HCT116 (cell line): Measurements from ENCODE around the gene PRSS16. TPM values are rescaled to one million over a fixed set of nuclear protein-coding genes. Genes with fewer than 3 reads are reported as not detected.

Experiments used
- ATAC-seq: fragments of 200-7000 bp; cut with Tn5 transposase; 2 replicates; pipeline ENCODE4 v1.9.1; 2020; ENCODE audit warnings: mild to moderate bottlenecking, moderate library complexity
- BruUV-seq: library from RNA; stranded (reverse); fragments of 400-500 nt; replicated peaks from 2 replicates; lab custom pipeline; 2021; lab: Mats Ljungman, UMichigan
- CTCF ChIA-PET: fragments of 300-600 bp; sonication (Branson Sonifier 250); formaldehyde crosslinking; loops from one replicate; lab custom pipeline; 2021; ENCODE audit warnings: antibody characterized with exemption; lab: Charles Lee
- POLR2A ChIA-PET: fragments of 300-600, 350-600 bp; sonication (Branson Sonifier 250); formaldehyde crosslinking; loops from one replicate; lab custom pipeline; 2021; ENCODE audit warnings: antibody characterized with exemption; lab: Charles Lee
- RAD21 ChIA-PET, 2 experiments: fragments of 300-600 bp; sonication (Branson Sonifier 250); formaldehyde crosslinking; loops; one replicate each; lab custom pipeline; 2023; ENCODE audit warnings: low total read pairs in 2 of 2; ENCODE audit not compliant: uncharacterized antibody in 2 of 2, unreplicated experiment in 2 of 2, low non-redundant PET in 1 of 2; lab: Charles Lee
- DNase-seq: peaks from one replicate; pipeline ENCODE4 v3.0.0-alpha.2; 2010; ENCODE audit warnings: low read depth, low spot score
- H2AFZ ChIP-seq: fragments of 200-600 bp; shearing (Covaris generic), sonication (generic); 2 replicates; pipeline ENCODE4 v1.6.1; 2017; ENCODE audit warnings: low read depth, mixed run types, mixed read lengths, antibody characterized with exemption, low read length; ENCODE audit not compliant: poor library complexity, severe bottlenecking
- H3K27ac ChIP-seq: 2 replicates; pipeline ENCODE4 v1.5.1; 2012; ENCODE audit warnings: low read depth, low read length
- H3K27me3 ChIP-seq: fragments of 200-600 bp; sonication (generic); 2 replicates; pipeline ENCODE4 v1.6.1; 2016; ENCODE audit warnings: mixed run types, low read length, mixed read lengths; ENCODE audit not compliant: insufficient read depth
- H3K36me3 ChIP-seq, 2 experiments: fragments of 200-500 bp in 1 of 2; fragments of 200-600 bp in 1 of 2; sonication (Bioruptor generic) in 1 of 2; sonication (generic) in 1 of 2; 2 replicates each; pipeline versions ENCODE4 v1.5.1 to v1.6.1; 2014 to 2016; ENCODE audit warnings: low read length in 2 of 2, inconsistent platforms in 1 of 2, mixed read lengths in 1 of 2, mixed run types in 1 of 2; ENCODE audit not compliant: insufficient read depth in 2 of 2, control insufficient read depth in 1 of 2
- H3K4me1 ChIP-seq, 2 experiments: fragments of 200-600 bp in 1 of 2; sonication (generic) in 1 of 2; 2 replicates each; pipeline versions ENCODE4 v1.5.1 to v1.6.1; 2012 to 2017; ENCODE audit warnings: low read length in 2 of 2, inconsistent platforms in 1 of 2, mild to moderate bottlenecking in 1 of 2, mixed read lengths in 1 of 2, mixed run types in 1 of 2, moderate library complexity in 1 of 2; ENCODE audit not compliant: insufficient read depth in 2 of 2, control insufficient read depth in 1 of 2
- H3K4me2 ChIP-seq: fragments of 200-600 bp; sonication (generic); 2 replicates; pipeline ENCODE4 v1.6.1; 2017; ENCODE audit warnings: mixed run types, low read length, mixed read lengths
- H3K4me3 ChIP-seq, 2 experiments: fragments of 200-600 bp in 1 of 2; sonication (generic) in 1 of 2; replicated peaks in 1 of 2; 2 replicates each; pipeline ENCODE4 v1.5.1; 2011 to 2016; ENCODE audit warnings: low read length in 2 of 2, control low read depth in 1 of 2, low read depth in 1 of 2, mild to moderate bottlenecking in 1 of 2, mixed read lengths in 1 of 2, mixed run types in 1 of 2
- H3K79me2 ChIP-seq: fragments of 200-600 bp; sonication (generic); 2 replicates; pipeline ENCODE4 v1.6.1; 2017; ENCODE audit warnings: mild to moderate bottlenecking, mixed run types, low read length, moderate library complexity, mixed read lengths; ENCODE audit not compliant: insufficient read depth
- H3K9ac ChIP-seq: fragments of 200-600 bp; sonication (generic); 2 replicates; pipeline ENCODE4 v1.6.1; 2016; ENCODE audit warnings: low read length, mixed read lengths
- H3K9me2 ChIP-seq: fragments of 200-600 bp; sonication (generic), shearing (Covaris generic); 2 replicates; pipeline ENCODE4 v1.6.1; 2017; ENCODE audit warnings: mixed run types, mild to moderate bottlenecking, moderate library complexity; ENCODE audit not compliant: insufficient read depth
- H3K9me3 ChIP-seq, 2 experiments: fragments of 200-500 bp in 1 of 2; fragments of 200-600 bp in 1 of 2; sonication (Bioruptor generic) in 1 of 2; sonication (generic) in 1 of 2; 2 replicates each; pipeline ENCODE4 v1.6.1; 2014 to 2017; ENCODE audit warnings: low read length in 2 of 2, mixed read lengths in 2 of 2, inconsistent platforms in 1 of 2, low read depth in 1 of 2, mild to moderate bottlenecking in 1 of 2, mixed run types in 1 of 2, moderate library complexity in 1 of 2; ENCODE audit not compliant: control insufficient read depth in 1 of 2, insufficient read depth in 1 of 2
- H4K20me1 ChIP-seq: fragments of 200-600 bp; sonication (generic), shearing (Covaris generic); 2 replicates; pipeline ENCODE4 v1.6.1; 2017; ENCODE audit warnings: mixed run types, mild to moderate bottlenecking, moderate library complexity; ENCODE audit not compliant: insufficient read depth
- ATF3 ChIP-seq: IDR thresholded peaks from 2 replicates; pipeline ENCODE4 v1.6.1; 2012
- CEBPB ChIP-seq: IDR thresholded peaks from 2 replicates; pipeline ENCODE4 v1.6.1; 2012; ENCODE audit warnings: low read depth
- CTCF ChIP-seq, 3 experiments: fragments of 200-600 bp in 1 of 3; sonication (generic) in 1 of 3; IDR thresholded peaks in 2 of 3; conservative IDR thresholded peaks in 1 of 3; 2 replicates each; pipeline ENCODE4 v1.5.1; 2012 to 2017; ENCODE audit warnings: low read depth in 2 of 3, low read length in 2 of 3, antibody characterized with exemption in 1 of 3, borderline replicate concordance in 1 of 3, control low read depth in 1 of 3, mild to moderate bottlenecking in 1 of 3, mixed read lengths in 1 of 3, mixed run types in 1 of 3, moderate library complexity in 1 of 3; ENCODE audit not compliant: insufficient read depth in 1 of 3
- EGR1 ChIP-seq: IDR thresholded peaks from 2 replicates; pipeline ENCODE4 v1.6.1; 2012; ENCODE audit warnings: low read depth
- ELF1 ChIP-seq: IDR thresholded peaks from 2 replicates; pipeline ENCODE4 v1.6.1; 2012; ENCODE audit warnings: low read depth, borderline replicate concordance
- EZH2 ChIP-seq: fragments of 200-600 bp; sonication (generic); IDR thresholded peaks from 2 replicates; pipeline ENCODE4 v1.6.1; 2017; ENCODE audit warnings: antibody characterized with exemption, mixed run types
- EZH2phosphoT487 ChIP-seq: fragments of 200-600 bp; IDR thresholded peaks from 2 replicates; pipeline ENCODE4 v1.6.1; 2018; ENCODE audit warnings: antibody characterized with exemption, borderline replicate concordance
- FOSL1 ChIP-seq: IDR thresholded peaks from 2 replicates; pipeline ENCODE4 v1.6.1; 2012; ENCODE audit warnings: low read depth
- JUND ChIP-seq: IDR thresholded peaks from 2 replicates; pipeline ENCODE4 v1.6.1; 2012
- MAX ChIP-seq: IDR thresholded peaks from 2 replicates; pipeline ENCODE4 v1.6.1; 2012
- POLR2A ChIP-seq: IDR thresholded peaks from 2 replicates; pipeline ENCODE4 v1.7.0; 2011; ENCODE audit warnings: borderline replicate concordance; ENCODE audit not compliant: insufficient read depth, insufficient read length; ENCODE audit errors: extremely low read depth
- POLR2AphosphoS5 ChIP-seq: IDR thresholded peaks from 2 replicates; pipeline ENCODE4 v1.6.1; 2011; ENCODE audit warnings: mild to moderate bottlenecking, low read depth, low read length, moderate library complexity
- RAD21 ChIP-seq: IDR thresholded peaks from 2 replicates; pipeline ENCODE4 v1.6.1; 2012; ENCODE audit warnings: low read depth, mild to moderate bottlenecking
- SRF ChIP-seq: IDR thresholded peaks from 2 replicates; pipeline ENCODE4 v1.6.1; 2012; ENCODE audit warnings: low read depth
- YY1 ChIP-seq: IDR thresholded peaks from 2 replicates; pipeline ENCODE4 v1.6.1; 2011; ENCODE audit warnings: low read length, low read depth, moderate library complexity, mild to moderate bottlenecking; ENCODE audit not compliant: insufficient replicate concordance; ENCODE audit errors: extremely low read depth
- ZBTB33 ChIP-seq: IDR thresholded peaks from 2 replicates; pipeline ENCODE4 v1.6.1; 2011; ENCODE audit warnings: mild to moderate bottlenecking, low read length, moderate library complexity; ENCODE audit not compliant: insufficient replicate concordance; ENCODE audit errors: extremely low read depth
- ZFX ChIP-seq: fragments of 450-650 bp; IDR thresholded peaks from 2 replicates; pipeline ENCODE4 v1.6.1; 2017
- ZNF274 ChIP-seq: fragments of 200-500 bp; sonication (Bioruptor generic); IDR thresholded peaks from 2 replicates; pipeline ENCODE4 v1.6.1; 2014; ENCODE audit warnings: mild to moderate bottlenecking, low read depth, low read length, inconsistent platforms
- intact Hi-C: fragments of 100-400 bp; cut with micrococcal nuclease; formaldehyde crosslinking; loops from 2 replicates; pipeline ENCODE4 v1.10.0; 2022
- total RNA-seq: library from RNA; stranded (reverse); gene quantifications from one replicate; pipeline ENCODE4 v1.2.1, GENCODE V29; 2021; ENCODE audit not compliant: unreplicated experiment

The PRSS16 gene
- total RNA-seq, 1 experiment from 2014 or later: 14.5 TPM

GRCh38 chr6:27260836-27261375 is 13.4 kb downstream of the PRSS16 start:
- Histone ChIP-seq H3K4me3 (no peak overlapping the region), H3K79me2 (no peaks in the 10 kb centered on the region), H3K4me2 (no peak overlapping the region), H2AFZ (no peak overlapping the region), H3K9ac (no peak overlapping the region), H4K20me1 (no peaks in the 10 kb centered on the region), H3K27ac (no peak overlapping the region), H3K9me3 (no peaks in the 10 kb centered on the region), H3K36me3 (no peaks in the 10 kb centered on the region), H3K4me1 (no peaks in the 10 kb centered on the region), H3K27me3 (no peaks in the 10 kb centered on the region), H3K9me2 (no peaks in the 10 kb centered on the region)
- RAD21 ChIA-PET: no interaction called here
- TF ChIP-seq ZFX (no peak), RAD21 (no peak)
- ATAC-seq (no peak), DNase-seq (no peak)
- BruUV-seq: no TSS peak
- POLR2A ChIA-PET: interaction anchor here (0.9 kb wide), 1 partner anchor 9 kb away, joined by 4 read pairs; no protein-coding TSS in a partner anchor
- CTCF ChIA-PET: no interaction called here
- intact Hi-C loops: no loop called here

- RAD21 ChIA-PET: no interaction called here
- H3K9me2 ChIP-seq: no peaks in the 10 kb centered on the region
- H3K4me1 ChIP-seq: no peaks in the 10 kb centered on the region
- no peaks in the 10 kb centered on the region for H4K20me1 ChIP-seq
- H3K79me2 ChIP-seq: no peaks in the 10 kb centered on the region
- no peak for ATAC-seq
- H2AFZ ChIP-seq: no peak overlapping the region
- no peak overlapping the region for H3K27ac ChIP-seq
- H3K4me2 ChIP-seq: no peak overlapping the region
- H3K27me3 ChIP-seq: no peaks in the 10 kb centered on the region
- intact Hi-C loops: no loop called here
- H3K4me3 ChIP-seq: no peak overlapping the region
- no peaks in the 10 kb centered on the region for H3K9me3 ChIP-seq
- no peaks in the 10 kb centered on the region for H3K36me3 ChIP-seq
- no peak overlapping the region for H3K9ac ChIP-seq
- CTCF ChIA-PET: interaction anchor here (1.5 kb wide), 1 partner anchor 12 kb away, joined by 7 read pairs; no protein-coding TSS in a partner anchor
- BruUV-seq: no TSS peak
- no peak for DNase-seq
- POLR2A ChIA-PET: no interaction called here
- TF ChIP-seq POLR2A (no peak), ELF1 (no peak), JUND (no peak), CEBPB (no peak), ZNF274 (no peak), ATF3 (no peak), EZH2 (no peak), YY1 (no peak), FOSL1 (no peak), CTCF (IDR thresholded peaks at IDR 0.05 in 2 of 3, conservative IDR thresholded peaks at IDR 0.05 in 1 of 3; ENCODE audit: borderline replicate concordance in 1 of 3, insufficient read depth in 1 of 3, low read depth in 2 of 3, low read length in 2 of 3) (no peak), RAD21 (no peak), POLR2AphosphoS5 (no peak), SRF (no peak), MAX (no peak), ZFX (no peak), EZH2phosphoT487 (no peak), EGR1 (no peak), ZBTB33 (no peak)
Measured at GRCh38 chr6:27263886-27264285, 16.4 kb downstream of the PRSS16 start.
